Measurements from ENCODE around the gene POLN.

DNA sequence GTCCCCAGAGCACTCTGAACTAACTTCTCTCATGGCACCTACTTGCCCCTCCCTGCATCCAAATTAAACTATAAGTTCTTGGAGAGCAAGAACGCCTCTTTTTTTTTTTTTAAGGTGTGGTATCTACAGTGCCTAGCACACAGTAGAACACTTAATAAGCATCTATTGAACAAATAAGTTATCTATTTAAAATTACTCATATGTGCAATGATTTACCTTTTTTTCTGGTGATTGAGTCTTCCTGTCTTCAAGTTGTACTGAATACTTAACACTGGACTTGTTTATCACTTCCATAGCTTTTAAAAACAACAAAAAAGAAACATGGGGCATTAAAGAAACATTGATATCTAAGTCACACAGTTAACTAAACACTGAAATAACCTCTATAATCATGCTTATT lies 29.1 kb downstream of the POLN start:
- TF ChIP-seq, protein P1, sequence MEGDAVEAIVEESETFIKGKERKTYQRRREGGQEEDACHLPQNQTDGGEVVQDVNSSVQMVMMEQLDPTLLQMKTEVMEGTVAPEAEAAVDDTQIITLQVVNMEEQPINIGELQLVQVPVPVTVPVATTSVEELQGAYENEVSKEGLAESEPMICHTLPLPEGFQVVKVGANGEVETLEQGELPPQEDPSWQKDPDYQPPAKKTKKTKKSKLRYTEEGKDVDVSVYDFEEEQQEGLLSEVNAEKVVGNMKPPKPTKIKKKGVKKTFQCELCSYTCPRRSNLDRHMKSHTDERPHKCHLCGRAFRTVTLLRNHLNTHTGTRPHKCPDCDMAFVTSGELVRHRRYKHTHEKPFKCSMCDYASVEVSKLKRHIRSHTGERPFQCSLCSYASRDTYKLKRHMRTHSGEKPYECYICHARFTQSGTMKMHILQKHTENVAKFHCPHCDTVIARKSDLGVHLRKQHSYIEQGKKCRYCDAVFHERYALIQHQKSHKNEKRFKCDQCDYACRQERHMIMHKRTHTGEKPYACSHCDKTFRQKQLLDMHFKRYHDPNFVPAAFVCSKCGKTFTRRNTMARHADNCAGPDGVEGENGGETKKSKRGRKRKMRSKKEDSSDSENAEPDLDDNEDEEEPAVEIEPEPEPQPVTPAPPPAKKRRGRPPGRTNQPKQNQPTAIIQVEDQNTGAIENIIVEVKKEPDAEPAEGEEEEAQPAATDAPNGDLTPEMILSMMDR (IDR thresholded peaks at IDR 0.05): no peak
- no peak for TF ChIP-seq EP300 (IDR thresholded peaks at IDR 0.05)
- no peak for TF ChIP-seq POLR2A (IDR thresholded peaks at IDR 0.05)
- TF ChIP-seq POLR2AphosphoS5 (IDR thresholded peaks at IDR 0.05): no peak

All from stomach (tissue), 4 donors.